ENCODE data around the gene IFNA4.
"Not testable (repeated sequence)": the region's sequence is repeated elsewhere in the genome, so short reads cannot be mapped to it uniquely, and the experiment has no call there.

- TF ChIP-seq, protein P1, sequence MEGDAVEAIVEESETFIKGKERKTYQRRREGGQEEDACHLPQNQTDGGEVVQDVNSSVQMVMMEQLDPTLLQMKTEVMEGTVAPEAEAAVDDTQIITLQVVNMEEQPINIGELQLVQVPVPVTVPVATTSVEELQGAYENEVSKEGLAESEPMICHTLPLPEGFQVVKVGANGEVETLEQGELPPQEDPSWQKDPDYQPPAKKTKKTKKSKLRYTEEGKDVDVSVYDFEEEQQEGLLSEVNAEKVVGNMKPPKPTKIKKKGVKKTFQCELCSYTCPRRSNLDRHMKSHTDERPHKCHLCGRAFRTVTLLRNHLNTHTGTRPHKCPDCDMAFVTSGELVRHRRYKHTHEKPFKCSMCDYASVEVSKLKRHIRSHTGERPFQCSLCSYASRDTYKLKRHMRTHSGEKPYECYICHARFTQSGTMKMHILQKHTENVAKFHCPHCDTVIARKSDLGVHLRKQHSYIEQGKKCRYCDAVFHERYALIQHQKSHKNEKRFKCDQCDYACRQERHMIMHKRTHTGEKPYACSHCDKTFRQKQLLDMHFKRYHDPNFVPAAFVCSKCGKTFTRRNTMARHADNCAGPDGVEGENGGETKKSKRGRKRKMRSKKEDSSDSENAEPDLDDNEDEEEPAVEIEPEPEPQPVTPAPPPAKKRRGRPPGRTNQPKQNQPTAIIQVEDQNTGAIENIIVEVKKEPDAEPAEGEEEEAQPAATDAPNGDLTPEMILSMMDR (IDR thresholded peaks at IDR 0.05): not testable (repeated sequence)
- TF ChIP-seq POLR2A (IDR thresholded peaks at IDR 0.05): not testable (repeated sequence)
Measured at GRCh38 chr9:21166560-21166959, 20.8 kb downstream of the IFNA4 start, which contains the start of gene IFNA21.

Data from body of pancreas (tissue), 4 donors.